GM21717 (cell line): ENCODE results near the gene NHLH2.

Source experiments
- ATAC-seq: cut with Tn5 transposase; IDR thresholded peaks from one replicate; pipeline ENCODE4 v1.9.1; 2021; ENCODE audit warnings: mild to moderate bottlenecking, moderate library complexity; ENCODE audit not compliant: unreplicated experiment

The NHLH2 gene

GRCh38 chr1:115840605-115841460, at the start of gene NHLH2:
Gene NHLH2 (minus strand): TSS chr1:115841126. CDS start chr1:115838372, 2,754 bp downstream.
- no peak for ATAC-seq

- no peak for ATAC-seq
Measured at GRCh38 chr1:115890580-115890979, 49.7 kb upstream of the NHLH2 start.

GRCh38 chr1:115888976-115889375, 48.0 kb upstream of the NHLH2 start:
- ATAC-seq: no peak

- no peak for ATAC-seq
Measured at GRCh38 chr1:115882913-115883902, 42.3 kb upstream of the NHLH2 start.

GRCh38 chr1:115880981-115881672, 40.2 kb upstream of the NHLH2 start:
- ATAC-seq: no peak

GRCh38 chr1:115879977-115880376, 39.1 kb upstream of the NHLH2 start:
- no peak for ATAC-seq

GRCh38 chr1:115877511-115877910, 36.6 kb upstream of the NHLH2 start:
- ATAC-seq: no peak

GRCh38 chr1:115874904-115875303, 34.0 kb upstream of the NHLH2 start:
- no peak for ATAC-seq

GRCh38 chr1:115874497-115874896, 33.6 kb upstream of the NHLH2 start:
- ATAC-seq: no peak

- no peak for ATAC-seq
Measured at GRCh38 chr1:115873184-115873583, 32.3 kb upstream of the NHLH2 start.

- no peak for ATAC-seq
Measured at GRCh38 chr1:115869064-115869463, 28.1 kb upstream of the NHLH2 start.

- ATAC-seq: no peak
Measured at GRCh38 chr1:115867216-115867615, 26.3 kb upstream of the NHLH2 start.

GRCh38 chr1:115865704-115866380, 24.9 kb upstream of the NHLH2 start:
- ATAC-seq: no peak

GRCh38 chr1:115862403-115862802, 21.5 kb upstream of the NHLH2 start:
- ATAC-seq: no peak

- no peak for ATAC-seq
Measured at GRCh38 chr1:115854005-115854404, 13.1 kb upstream of the NHLH2 start.

- ATAC-seq: no peak
Measured at GRCh38 chr1:115850937-115851336, 10.0 kb upstream of the NHLH2 start.

GRCh38 chr1:115847787-115848186, 6.9 kb upstream of the NHLH2 start:
- ATAC-seq: no peak

GRCh38 chr1:115842948-115843347, 2.0 kb upstream of the NHLH2 start:
- no peak for ATAC-seq

- no peak for ATAC-seq
Measured at GRCh38 chr1:115839679-115840237, 1.2 kb downstream of the NHLH2 start.

GRCh38 chr1:115839029-115839678, 1.8 kb downstream of the NHLH2 start:
- ATAC-seq: no peak
